Fibroblast of peridontal ligament (primary cell): Measurements from ENCODE around the gene SPTBN1.
A peak's percentile ranks its signal among the peaks of the same experiment; 100 is the strongest.
"Not testable (repeated sequence)": the region's sequence is repeated elsewhere in the genome, so short reads cannot be mapped to it uniquely, and the experiment has no call there.

ENCODE experiments used
- DNase-seq: peaks from one replicate; pipeline ENCODE4 v3.0.0-alpha.2; 2010; ENCODE audit errors: extremely low read depth

Gene SPTBN1

GRCh38 chr2:54470266-54470938, 14.3 kb downstream of the SPTBN1 start:
- peak; percentile 40 for DNase-seq

- peak; percentile 52 for DNase-seq
Observed at GRCh38 chr2:54471221-54471711, 15.1 kb downstream of the SPTBN1 start.

GRCh38 chr2:54473851-54474250, 17.7 kb downstream of the SPTBN1 start:
- DNase-seq: no peak

GRCh38 chr2:54475285-54475684, 19.2 kb downstream of the SPTBN1 start:
- no peak for DNase-seq

- DNase-seq: no peak
Observed at GRCh38 chr2:54475919-54476318, 19.8 kb downstream of the SPTBN1 start.

- peak; percentile 63 for DNase-seq
Observed at GRCh38 chr2:54476852-54477251, 20.7 kb downstream of the SPTBN1 start.

- DNase-seq: no peak
Observed at GRCh38 chr2:54477896-54478295, 21.8 kb downstream of the SPTBN1 start.

GRCh38 chr2:54478899-54479298, 22.8 kb downstream of the SPTBN1 start:
- no peak for DNase-seq

GRCh38 chr2:54479424-54479823, 23.3 kb downstream of the SPTBN1 start:
- DNase-seq: no peak

- DNase-seq: no peak
Observed at GRCh38 chr2:54480025-54480424, 23.9 kb downstream of the SPTBN1 start.

GRCh38 chr2:54481686-54482085, 25.6 kb downstream of the SPTBN1 start:
- no peak for DNase-seq

- DNase-seq: peak; percentile 81
Observed at GRCh38 chr2:54482715-54483114, 26.6 kb downstream of the SPTBN1 start.

- no peak for DNase-seq
Observed at GRCh38 chr2:54483426-54483825, 27.3 kb downstream of the SPTBN1 start.

- not testable (repeated sequence) for DNase-seq
Observed at GRCh38 chr2:54485756-54486155, 29.6 kb downstream of the SPTBN1 start.

GRCh38 chr2:54486766-54487165, 30.6 kb downstream of the SPTBN1 start:
- no peak for DNase-seq

GRCh38 chr2:54490863-54491262, 34.7 kb downstream of the SPTBN1 start:
- DNase-seq: no peak

- no peak for DNase-seq
Observed at GRCh38 chr2:54492335-54492734, 36.2 kb downstream of the SPTBN1 start.

GRCh38 chr2:54494087-54494486, 38.0 kb downstream of the SPTBN1 start:
- DNase-seq: no peak

GRCh38 chr2:54496920-54497319, 40.8 kb downstream of the SPTBN1 start:
- no peak for DNase-seq

GRCh38 chr2:54497763-54498680, 41.9 kb downstream of the SPTBN1 start:
- peak; percentile 43 for DNase-seq

- peak; percentile 53 for DNase-seq
Observed at GRCh38 chr2:54499661-54500060, 43.5 kb downstream of the SPTBN1 start.

GRCh38 chr2:54500404-54501205, 44.5 kb downstream of the SPTBN1 start:
- DNase-seq: no peak
